ENCODE results near the gene PYCR2.
"Not testable (repeated sequence)": the region's sequence is repeated elsewhere in the genome, so short reads cannot be mapped to it uniquely, and the experiment has no call there.

The PYCR2 gene

GRCh38 chr1:225923692-225924555, at the start of gene PYCR2:
PYCR2 (minus strand) TSS chr1:225924250; CDS start chr1:225924110, 140 bp downstream.
- peak; percentile 73 to 97 (median 92) for DNase-seq

- no peak for DNase-seq
These were observed 49.1 kb upstream of the PYCR2 start for GRCh38 chr1:225973158-225973557.

- no peak for DNase-seq
These were observed 48.5 kb upstream of the PYCR2 start for GRCh38 chr1:225972344-225973152.

- not testable (repeated sequence) for DNase-seq
These were observed 46.6 kb upstream of the PYCR2 start for GRCh38 chr1:225970592-225971157.

GRCh38 chr1:225969751-225970150, 45.7 kb upstream of the PYCR2 start:
- DNase-seq: not testable (repeated sequence)

- no peak for DNase-seq
These were observed 41.2 kb upstream of the PYCR2 start for GRCh38 chr1:225965231-225965630.

GRCh38 chr1:225963735-225964530, 39.9 kb upstream of the PYCR2 start:
- no peak for DNase-seq

GRCh38 chr1:225962440-225962975, 38.5 kb upstream of the PYCR2 start:
- peak in 5 of 56 donors; percentile 9 to 52 (median 13) for DNase-seq

- DNase-seq: no peak
These were observed 37.8 kb upstream of the PYCR2 start for GRCh38 chr1:225961659-225962439.

- no peak for DNase-seq
These were observed 34.0 kb upstream of the PYCR2 start for GRCh38 chr1:225958041-225958440.

GRCh38 chr1:225954753-225955152, 30.7 kb upstream of the PYCR2 start:
- DNase-seq: no peak

- DNase-seq: no peak
These were observed 29.3 kb upstream of the PYCR2 start for GRCh38 chr1:225953315-225953714.

GRCh38 chr1:225950905-225951497, 27.0 kb upstream of the PYCR2 start:
- DNase-seq: no peak

- DNase-seq: no peak
These were observed 25.0 kb upstream of the PYCR2 start for GRCh38 chr1:225949041-225949440.

GRCh38 chr1:225946803-225947202, 22.8 kb upstream of the PYCR2 start:
- no peak for DNase-seq

GRCh38 chr1:225946082-225946620, 22.1 kb upstream of the PYCR2 start:
- DNase-seq: no peak

- no peak for DNase-seq
These were observed 21.5 kb upstream of the PYCR2 start for GRCh38 chr1:225945564-225945963.

- DNase-seq: no peak
These were observed 20.9 kb upstream of the PYCR2 start for GRCh38 chr1:225944951-225945350.

- no peak for DNase-seq
These were observed 20.3 kb upstream of the PYCR2 start for GRCh38 chr1:225944387-225944786.

All from amygdala (tissue), 56 donors.